ENCODE measurements around the gene TAF11.
"Not testable (repeated sequence)": the region's sequence is repeated elsewhere in the genome, so short reads cannot be mapped to it uniquely, and the experiment has no call there.

TAF11 gene

DNA sequence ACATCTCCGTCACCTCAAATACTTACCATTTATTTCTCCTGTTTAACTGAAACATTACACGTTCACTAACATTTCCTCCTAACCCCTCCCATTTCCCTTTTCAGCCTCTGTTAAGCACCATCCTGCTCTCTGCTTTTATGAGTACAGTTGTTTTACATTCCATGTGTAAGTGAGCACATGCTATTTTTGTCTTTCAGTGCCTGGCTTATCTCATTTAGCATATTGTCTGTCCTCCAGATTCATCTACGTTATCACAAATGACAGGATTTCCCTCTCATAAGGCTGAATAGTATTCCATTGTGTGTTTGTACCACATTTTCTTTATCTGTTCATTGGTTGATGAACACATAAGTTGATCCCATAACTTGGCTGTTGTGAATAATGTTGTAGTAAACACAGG, 22.7 kb downstream of the TAF11 start:
- no peak for DNase-seq (ENCODE audit: low spot score)

DNA sequence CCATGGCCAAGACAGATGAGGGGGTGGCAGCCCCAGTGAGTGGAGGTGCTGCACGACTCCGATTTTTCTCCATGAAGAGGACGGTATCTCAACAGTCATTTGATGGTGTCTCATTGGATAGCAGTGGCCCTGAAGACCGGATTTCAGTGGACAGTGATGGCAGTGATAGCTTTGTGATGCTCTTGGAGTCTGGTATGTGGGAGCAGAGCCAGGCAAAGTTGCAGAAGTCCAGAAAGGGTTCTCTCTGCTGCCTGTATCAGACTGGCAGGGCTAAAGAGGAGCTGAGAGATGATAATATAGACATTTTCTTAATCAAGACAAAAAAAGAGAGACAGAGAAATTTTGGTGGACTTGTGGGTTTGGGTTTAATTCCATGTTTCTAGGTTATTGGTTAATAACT, 23.8 kb downstream of the TAF11 start:
- no peak for DNase-seq (ENCODE audit: low spot score)

- no peak for DNase-seq (ENCODE audit: low spot score)
These were observed 27.1 kb downstream of the TAF11 start for GRCh38 chr6:34860776-34861175.

GRCh38 chr6:34859951-34860350, 27.9 kb downstream of the TAF11 start:
- DNase-seq (ENCODE audit: low spot score) = no peak

DNA sequence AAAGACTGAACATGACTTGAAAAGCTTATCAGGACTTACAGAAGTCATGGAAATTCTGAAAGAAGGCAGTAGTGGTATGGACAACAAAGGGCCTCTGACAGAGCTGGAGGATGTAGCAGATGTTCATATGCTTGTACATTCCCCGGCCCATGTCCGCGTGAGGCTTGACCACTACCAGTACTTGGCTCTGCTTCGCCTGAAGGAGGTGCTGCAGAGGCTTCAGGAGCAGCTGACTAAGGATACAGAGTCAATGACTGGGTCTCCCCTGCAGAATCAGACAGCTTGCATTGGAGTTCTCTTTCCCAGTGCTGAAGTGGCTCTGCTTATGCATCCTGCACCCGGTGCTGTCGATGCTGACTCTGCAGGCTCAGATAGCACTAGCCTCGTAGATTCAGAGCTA, 29.2 kb downstream of the TAF11 start:
- no peak for DNase-seq (ENCODE audit: low spot score)

GRCh38 chr6:34855463-34855862, 32.4 kb downstream of the TAF11 start:
- DNase-seq (ENCODE audit: low spot score) = no peak

DNA sequence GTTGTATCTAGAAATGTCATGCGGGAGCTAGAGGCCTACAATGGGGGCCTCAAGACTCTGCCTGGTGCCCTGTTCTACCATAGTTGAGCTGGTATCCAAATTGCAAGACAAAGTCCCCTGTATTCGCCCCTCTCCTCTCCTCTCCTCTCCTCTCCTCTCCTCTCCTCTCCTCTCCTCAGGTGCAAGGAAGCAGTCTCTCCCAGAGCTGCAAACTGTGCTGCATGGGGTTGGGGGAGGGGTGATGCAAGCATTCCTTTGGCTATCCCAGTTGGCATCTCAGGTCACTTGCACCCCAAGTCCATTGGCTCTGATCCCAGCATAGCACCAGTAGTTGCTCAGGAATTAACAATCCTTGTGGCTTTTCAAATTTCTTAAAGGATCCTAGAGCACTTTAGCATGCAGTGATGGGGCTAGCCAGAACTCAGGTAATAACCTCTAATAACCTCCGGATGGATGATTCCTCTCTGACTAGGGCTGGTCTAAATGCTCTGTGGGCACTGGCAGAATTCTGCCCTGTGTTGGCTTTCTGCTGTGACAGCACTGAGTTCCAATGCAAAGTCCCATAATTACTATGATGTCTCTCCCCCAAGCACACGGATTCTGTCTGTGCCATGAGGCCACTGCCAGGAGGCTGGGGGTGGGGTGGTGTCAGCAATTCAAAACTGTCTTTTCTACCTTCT, 35.3 kb downstream of the TAF11 start:
- DNase-seq (ENCODE audit: low spot score) = no peak

DNA sequence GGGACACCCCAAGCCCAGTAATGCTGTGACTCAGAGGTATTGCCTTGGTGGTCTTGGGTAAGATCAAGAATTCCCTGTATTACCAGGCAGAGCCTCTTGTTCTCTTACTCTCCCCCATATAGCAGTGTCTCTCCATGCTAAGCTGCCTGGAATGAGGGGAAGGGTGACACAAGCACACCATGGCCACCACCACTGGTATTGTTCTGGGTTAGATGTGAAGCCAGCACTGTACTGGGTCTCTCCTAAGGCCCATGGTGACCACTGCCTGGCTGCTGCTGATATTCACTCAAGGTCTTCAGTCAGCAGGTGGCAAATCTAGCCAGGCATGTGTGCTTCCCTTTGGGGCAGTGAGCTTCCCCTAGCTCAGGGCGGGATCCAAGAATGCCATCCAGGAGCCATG, 36.5 kb downstream of the TAF11 start:
- DNase-seq (ENCODE audit: low spot score) = no peak

DNA sequence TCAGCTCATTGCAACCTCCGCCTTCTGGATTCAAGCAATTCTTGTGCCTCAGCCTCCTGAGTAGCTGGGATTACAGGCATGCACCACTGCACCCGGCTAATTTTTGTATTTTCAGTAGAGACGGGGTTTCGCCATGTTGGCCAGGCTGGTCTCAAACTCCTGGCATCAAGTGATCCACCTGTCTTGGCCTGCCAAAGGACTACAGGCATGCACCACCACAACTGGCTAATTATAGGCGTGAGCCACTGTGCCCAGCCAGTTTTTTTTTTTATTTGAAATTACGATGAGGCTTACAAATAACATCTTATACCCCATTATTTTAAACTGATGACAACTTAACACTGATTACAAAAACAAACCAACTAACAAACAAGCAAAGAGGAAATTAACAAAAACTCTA, 38.8 kb downstream of the TAF11 start:
- not testable (repeated sequence) for DNase-seq (ENCODE audit: low spot score)

DNA sequence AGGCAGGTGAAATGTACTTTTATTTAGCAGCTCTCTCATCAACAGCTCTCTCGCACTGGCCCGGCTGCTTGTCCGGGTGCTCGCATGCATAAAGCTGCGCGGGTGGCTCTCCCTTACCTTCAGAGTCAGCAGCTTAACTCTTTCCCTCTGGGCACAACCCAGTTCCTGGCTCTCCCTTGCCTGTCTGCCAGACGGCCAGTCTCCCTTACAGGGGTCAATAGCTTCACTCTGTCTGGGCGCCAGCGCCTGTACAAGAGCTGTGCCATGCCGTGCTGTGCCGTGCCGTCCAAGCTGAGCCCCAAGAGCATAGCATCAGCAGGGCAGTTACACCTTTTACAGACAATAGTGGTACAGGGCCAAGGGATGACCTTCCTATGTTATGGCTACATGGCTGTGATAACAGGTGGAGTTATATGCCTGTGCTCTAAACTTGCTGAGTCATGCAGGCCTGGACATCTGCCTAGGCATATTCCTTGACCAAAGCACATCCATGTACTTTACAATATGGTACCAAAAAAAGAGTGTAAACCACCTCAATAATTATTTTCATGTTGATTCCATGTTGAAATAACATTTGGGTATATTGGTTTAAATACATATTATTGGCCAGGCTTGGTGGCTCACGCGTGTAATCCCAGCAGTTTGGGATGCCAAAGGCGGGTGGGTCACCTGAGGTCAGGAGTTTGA, 48.0 kb downstream of the TAF11 start:
- DNase-seq (ENCODE audit: low spot score) = no peak

GRCh38 chr6:34837528-34837927, 50.3 kb downstream of the TAF11 start:
- no peak for DNase-seq (ENCODE audit: low spot score)

- DNase-seq (ENCODE audit: low spot score) = no peak
These were observed 51.4 kb downstream of the TAF11 start for GRCh38 chr6:34836451-34836850.

DNA sequence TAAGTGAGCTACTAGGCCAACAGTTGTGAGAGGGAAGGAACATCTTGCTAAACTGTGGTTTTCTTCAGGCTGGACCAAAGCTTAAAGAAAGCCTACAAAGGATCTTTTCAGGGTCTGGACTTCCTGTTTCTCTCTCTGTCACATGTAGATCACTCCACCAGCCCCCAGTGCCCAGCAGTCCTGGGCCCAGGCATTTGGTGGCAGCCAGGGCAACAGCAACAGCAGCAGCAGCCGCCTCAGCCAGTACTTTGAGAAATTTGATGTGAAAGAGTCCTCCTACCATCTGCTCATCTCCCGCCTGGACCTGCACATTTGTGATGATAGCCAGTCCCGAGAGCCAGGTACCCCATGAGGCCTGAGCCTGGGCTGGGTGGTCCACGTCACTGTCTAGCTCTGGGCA, 51.8 kb downstream of the TAF11 start:
- DNase-seq (ENCODE audit: low spot score) = no peak

GRCh38 chr6:34834789-34835518, 52.9 kb downstream of the TAF11 start:
- no peak for DNase-seq (ENCODE audit: low spot score)

GRCh38 chr6:34832942-34833341, 54.9 kb downstream of the TAF11 start:
- DNase-seq (ENCODE audit: low spot score) = no peak

DNA sequence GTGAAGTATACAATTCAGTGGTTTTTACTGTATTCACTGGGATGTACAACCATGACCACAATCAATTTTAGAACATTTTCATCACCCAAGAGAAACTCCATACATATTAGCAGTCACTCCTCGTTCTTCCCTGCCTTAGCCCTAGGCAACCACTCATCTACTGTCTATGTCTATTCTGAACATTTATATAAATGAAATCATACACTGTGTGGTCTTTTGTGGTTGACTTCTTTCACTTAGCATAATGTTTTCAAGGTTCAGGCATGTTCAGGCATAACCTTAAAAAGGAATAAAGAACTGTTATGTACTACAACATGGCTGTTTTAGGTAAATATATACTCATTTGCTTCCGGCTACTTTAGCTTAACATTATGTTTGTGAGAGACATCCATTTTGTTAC, 58.7 kb downstream of the TAF11 start:
- no peak for DNase-seq (ENCODE audit: low spot score)

Measured in SW480 (cell line).